Measurements from ENCODE around the gene HIPK4.
A peak's percentile ranks its signal among the peaks of the same experiment; 100 is the strongest.

The HIPK4 gene

DNA sequence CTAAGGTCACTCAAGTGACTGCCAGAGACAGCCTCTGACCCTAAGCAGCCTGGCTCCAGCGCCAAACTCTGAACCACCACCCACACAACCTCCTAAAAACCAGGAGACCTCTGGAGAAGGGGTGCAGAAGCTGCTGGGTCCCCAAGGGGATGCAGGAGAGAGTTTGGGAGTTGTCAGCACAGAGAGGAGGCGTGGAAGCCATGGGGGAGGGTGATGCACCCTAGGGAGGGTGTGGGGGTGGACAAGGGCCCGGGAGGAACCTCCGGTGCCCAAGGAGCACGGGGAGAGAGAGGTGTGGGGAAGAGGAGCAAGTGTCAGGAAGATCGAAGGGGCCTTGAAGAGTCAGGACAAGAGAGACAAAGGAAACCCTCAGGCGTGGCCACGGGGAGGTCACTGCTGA lies 2.1 kb upstream of the HIPK4 start:
- Histone ChIP-seq H2AFZ (ENCODE audit: low read depth, low read length) (no peak overlapping the region), H4K91ac (ENCODE audit: low read length) (no peak overlapping the region), H3K27me3 (ENCODE audit: control insufficient read depth in 1 of 2, insufficient read depth in 1 of 2, low read length in 2 of 2) (peaks cover 2 to 10% of the 10 kb centered on the region in 2 experiments), H2BK120ac (ENCODE audit: low read depth, low read length) (no peak overlapping the region), H3K4ac (ENCODE audit: low read depth in 1 of 2, low read length in 2 of 2) (no peak overlapping the region), H3K4me2 (ENCODE audit: low read length, poor library complexity, severe bottlenecking) (no peak overlapping the region), H2AK5ac (ENCODE audit: low read length, severe bottlenecking) (no peak overlapping the region), H4K8ac (ENCODE audit: low read length) (peak overlapping the region; percentile 7), H3K4me1 (ENCODE audit: control insufficient read depth, insufficient read depth, low read depth, low read length) (peaks cover 7% of the 10 kb centered on the region), H2BK15ac (ENCODE audit: low read depth, poor library complexity, severe bottlenecking) (no peak overlapping the region), H3K27ac (ENCODE audit: low read length, poor library complexity, severe bottlenecking) (no peak overlapping the region), H3K18ac (ENCODE audit: low read depth in 1 of 2, low read length in 2 of 2) (no peak overlapping the region), H3K9ac (ENCODE audit: low read length) (no peak overlapping the region), H2BK12ac (ENCODE audit: low read length in 2 of 2) (no peak overlapping the region), H2BK5ac (ENCODE audit: low read depth, low read length, poor library complexity, severe bottlenecking) (no peak overlapping the region), H3K9me3 (ENCODE audit: control insufficient read depth, low read length) (no peaks in the 10 kb centered on the region), H3K79me1 (replicated peaks; ENCODE audit: low read length, poor library complexity, severe bottlenecking) (no peaks in the 10 kb centered on the region), H3K14ac (ENCODE audit: low read length in 2 of 2) (no peak overlapping the region), H3K23ac (ENCODE audit: low read length in 2 of 2) (no peak overlapping the region), H3K36me3 (ENCODE audit: control insufficient read depth in 1 of 2, insufficient read depth in 2 of 2, low read depth in 1 of 2, low read length in 2 of 2) (peaks cover 0 to 2% of the 10 kb centered on the region in 2 experiments), H3K4me3 (ENCODE audit: insufficient read depth in 1 of 2, low read depth in 1 of 2, low read length in 2 of 2) (no peak overlapping the region)
- DNase-seq, result no peak
- WGBS, result 84% methylated on average over 8 of the region's 8 CpGs

DNA sequence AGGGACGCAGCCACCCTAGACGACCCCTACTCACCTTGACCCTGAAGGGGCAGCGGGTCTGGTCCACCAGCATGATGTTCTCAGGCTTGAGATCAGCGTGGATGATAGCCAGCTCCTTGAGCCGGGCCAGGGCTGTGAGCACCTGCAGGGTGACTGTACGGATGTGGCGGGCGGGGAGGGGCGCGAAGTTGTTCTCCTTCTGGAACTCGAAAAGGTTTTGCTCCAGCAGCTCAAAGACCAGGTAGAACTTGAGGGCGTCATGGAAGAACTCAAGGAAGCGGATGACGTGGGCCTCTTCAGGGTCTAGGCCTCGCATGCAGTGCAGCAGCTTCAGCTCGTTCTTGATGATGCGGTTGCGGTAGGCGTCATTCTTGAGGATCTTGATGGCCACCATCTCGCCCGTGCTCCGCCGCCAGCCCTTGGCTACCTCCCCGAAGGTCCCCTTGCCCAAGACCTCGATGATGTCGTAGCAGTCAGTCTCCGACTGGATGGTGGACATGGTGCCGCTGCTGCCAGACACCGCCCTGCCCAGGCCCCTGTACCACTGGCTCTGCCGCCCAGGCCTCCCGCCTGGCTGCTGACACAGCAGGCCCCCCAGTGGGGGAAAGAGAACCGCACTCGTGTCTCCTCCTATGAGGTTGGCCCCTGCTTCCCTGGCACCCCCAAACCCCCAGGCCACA lies 437 bp downstream of the HIPK4 start:
- H3K79me1 ChIP-seq (replicated peaks; ENCODE audit: low read length, poor library complexity, severe bottlenecking), result no peaks in the 10 kb centered on the region
- H3K9ac ChIP-seq (ENCODE audit: low read length), result no peak overlapping the region
- H4K91ac ChIP-seq (ENCODE audit: low read length), result peak overlapping the region; percentile 35
- H3K27me3 ChIP-seq (ENCODE audit: control insufficient read depth in 1 of 2, insufficient read depth in 1 of 2, low read length in 2 of 2), result peaks cover 0 to 5% of the 10 kb centered on the region in 2 experiments
- no peak overlapping the region for H2BK5ac ChIP-seq (ENCODE audit: low read depth, low read length, poor library complexity, severe bottlenecking)
- no peak overlapping the region for H3K23ac ChIP-seq (ENCODE audit: low read length in 2 of 2)
- WGBS, result 97% methylated on average over 32 of the region's 33 CpGs
- H3K9me3 ChIP-seq (ENCODE audit: control insufficient read depth, low read length), result no peaks in the 10 kb centered on the region
- H3K4me3 ChIP-seq (ENCODE audit: insufficient read depth in 1 of 2, low read depth in 1 of 2, low read length in 2 of 2), result no peak overlapping the region
- no peak overlapping the region for H3K4ac ChIP-seq (ENCODE audit: low read depth in 1 of 2, low read length in 2 of 2)
- H3K36me3 ChIP-seq (ENCODE audit: control insufficient read depth in 1 of 2, insufficient read depth in 2 of 2, low read depth in 1 of 2, low read length in 2 of 2), result peaks cover 0 to 2% of the 10 kb centered on the region in 2 experiments
- no peak overlapping the region for H2BK120ac ChIP-seq (ENCODE audit: low read depth, low read length)
- H3K4me1 ChIP-seq (ENCODE audit: control insufficient read depth, insufficient read depth, low read depth, low read length), result peaks cover under 1% of the 10 kb centered on the region
- no peak overlapping the region for H3K4me2 ChIP-seq (ENCODE audit: low read length, poor library complexity, severe bottlenecking)
- H4K8ac ChIP-seq (ENCODE audit: low read length), result no peak overlapping the region
- no peak for DNase-seq
- no peak overlapping the region for H2BK15ac ChIP-seq (ENCODE audit: low read depth, poor library complexity, severe bottlenecking)
- H3K18ac ChIP-seq (ENCODE audit: low read depth in 1 of 2, low read length in 2 of 2), result no peak overlapping the region
- no peak overlapping the region for H2BK12ac ChIP-seq (ENCODE audit: low read length in 2 of 2)
- no peak overlapping the region for H3K27ac ChIP-seq (ENCODE audit: low read length, poor library complexity, severe bottlenecking)
- H3K14ac ChIP-seq (ENCODE audit: low read length in 2 of 2), result no peak overlapping the region
- H2AFZ ChIP-seq (ENCODE audit: low read depth, low read length), result no peak overlapping the region
- H2AK5ac ChIP-seq (ENCODE audit: low read length, severe bottlenecking), result no peak overlapping the region

DNA sequence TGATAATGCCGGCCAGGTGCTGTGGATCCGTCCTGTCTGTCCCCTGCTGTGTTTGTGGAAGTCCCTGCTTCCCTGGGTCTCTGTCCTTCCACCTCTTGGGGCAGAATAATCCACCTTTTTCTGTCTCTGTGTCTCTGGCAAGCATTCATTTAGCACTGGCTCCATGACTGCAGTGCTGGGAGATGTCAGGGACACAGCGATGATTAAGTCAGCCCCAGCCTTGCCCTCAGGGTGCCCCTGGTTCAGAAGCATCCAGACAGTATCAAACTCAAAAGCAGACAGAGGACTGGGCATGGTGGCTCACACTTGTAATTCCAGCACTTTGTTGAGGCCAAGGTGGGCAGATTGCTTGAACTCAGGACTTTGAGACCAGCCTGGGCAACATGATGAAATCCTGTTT lies 1.5 kb downstream of the HIPK4 start:
- H3K4me3 ChIP-seq (ENCODE audit: insufficient read depth in 1 of 2, low read depth in 1 of 2, low read length in 2 of 2), result no peak overlapping the region
- no peak overlapping the region for H3K4ac ChIP-seq (ENCODE audit: low read depth in 1 of 2, low read length in 2 of 2)
- no peaks in the 10 kb centered on the region for H3K79me1 ChIP-seq (replicated peaks; ENCODE audit: low read length, poor library complexity, severe bottlenecking)
- H3K9me3 ChIP-seq (ENCODE audit: control insufficient read depth, low read length), result no peaks in the 10 kb centered on the region
- H2AFZ ChIP-seq (ENCODE audit: low read depth, low read length), result no peak overlapping the region
- no peak overlapping the region for H3K27ac ChIP-seq (ENCODE audit: low read length, poor library complexity, severe bottlenecking)
- no peak overlapping the region for H3K18ac ChIP-seq (ENCODE audit: low read depth in 1 of 2, low read length in 2 of 2)
- H2BK5ac ChIP-seq (ENCODE audit: low read depth, low read length, poor library complexity, severe bottlenecking), result no peak overlapping the region
- WGBS, result 80% methylated on average over 3 of the region's 3 CpGs
- peaks cover 0 to 5% of the 10 kb centered on the region in 2 experiments for H3K27me3 ChIP-seq (ENCODE audit: control insufficient read depth in 1 of 2, insufficient read depth in 1 of 2, low read length in 2 of 2)
- no peak overlapping the region for H2BK12ac ChIP-seq (ENCODE audit: low read length in 2 of 2)
- no peak overlapping the region for H4K91ac ChIP-seq (ENCODE audit: low read length)
- no peak overlapping the region for H3K23ac ChIP-seq (ENCODE audit: low read length in 2 of 2)
- no peak overlapping the region for H2BK120ac ChIP-seq (ENCODE audit: low read depth, low read length)
- peak overlapping the region in 1 of 2 experiments; percentile 1 for H3K14ac ChIP-seq (ENCODE audit: low read length in 2 of 2)
- DNase-seq, result no peak
- H2AK5ac ChIP-seq (ENCODE audit: low read length, severe bottlenecking), result no peak overlapping the region
- no peak overlapping the region for H3K4me2 ChIP-seq (ENCODE audit: low read length, poor library complexity, severe bottlenecking)
- H3K4me1 ChIP-seq (ENCODE audit: control insufficient read depth, insufficient read depth, low read depth, low read length), result peaks cover 3% of the 10 kb centered on the region
- H3K36me3 ChIP-seq (ENCODE audit: control insufficient read depth in 1 of 2, insufficient read depth in 2 of 2, low read depth in 1 of 2, low read length in 2 of 2), result peaks cover 0 to 2% of the 10 kb centered on the region in 2 experiments
- H3K9ac ChIP-seq (ENCODE audit: low read length), result no peak overlapping the region
- no peak overlapping the region for H2BK15ac ChIP-seq (ENCODE audit: low read depth, poor library complexity, severe bottlenecking)
- H4K8ac ChIP-seq (ENCODE audit: low read length), result no peak overlapping the region

DNA sequence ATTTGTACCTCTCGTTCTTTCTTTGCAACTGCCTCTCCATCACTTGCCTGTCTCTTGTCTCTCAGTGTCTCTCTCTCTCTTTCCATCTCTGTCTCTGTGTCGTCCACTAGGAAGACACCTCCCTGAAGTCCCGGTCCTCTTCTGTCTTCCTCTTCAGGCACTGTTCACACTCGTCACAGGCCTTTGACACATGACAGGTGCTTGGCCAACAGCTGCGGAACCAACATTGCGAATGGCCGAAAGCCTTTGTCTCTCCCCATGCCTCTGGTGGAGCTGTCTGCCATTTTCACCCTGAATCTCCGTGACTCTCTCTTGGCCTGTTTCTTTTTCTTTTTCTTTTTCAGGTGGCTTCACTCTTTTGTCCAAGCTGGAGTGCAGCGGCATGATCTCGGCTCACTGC lies 2.8 kb downstream of the HIPK4 start:
- no peak overlapping the region for H2BK120ac ChIP-seq (ENCODE audit: low read depth, low read length)
- H2AK5ac ChIP-seq (ENCODE audit: low read length, severe bottlenecking), result no peak overlapping the region
- no peak for DNase-seq
- no peak overlapping the region for H2AFZ ChIP-seq (ENCODE audit: low read depth, low read length)
- H3K79me1 ChIP-seq (replicated peaks; ENCODE audit: low read length, poor library complexity, severe bottlenecking), result no peaks in the 10 kb centered on the region
- no peak overlapping the region for H4K91ac ChIP-seq (ENCODE audit: low read length)
- H3K9me3 ChIP-seq (ENCODE audit: control insufficient read depth, low read length), result no peaks in the 10 kb centered on the region
- H3K4me3 ChIP-seq (ENCODE audit: insufficient read depth in 1 of 2, low read depth in 1 of 2, low read length in 2 of 2), result no peak overlapping the region
- no peak overlapping the region for H3K23ac ChIP-seq (ENCODE audit: low read length in 2 of 2)
- H3K27me3 ChIP-seq (ENCODE audit: control insufficient read depth in 1 of 2, insufficient read depth in 1 of 2, low read length in 2 of 2), result peaks cover 0 to 5% of the 10 kb centered on the region in 2 experiments
- no peak overlapping the region for H3K4me2 ChIP-seq (ENCODE audit: low read length, poor library complexity, severe bottlenecking)
- H2BK15ac ChIP-seq (ENCODE audit: low read depth, poor library complexity, severe bottlenecking), result no peak overlapping the region
- WGBS, result 93% methylated on average over 10 of the region's 10 CpGs
- no peak overlapping the region for H3K9ac ChIP-seq (ENCODE audit: low read length)
- H3K4me1 ChIP-seq (ENCODE audit: control insufficient read depth, insufficient read depth, low read depth, low read length), result peaks cover 3% of the 10 kb centered on the region
- H3K36me3 ChIP-seq (ENCODE audit: control insufficient read depth in 1 of 2, insufficient read depth in 2 of 2, low read depth in 1 of 2, low read length in 2 of 2), result peaks cover 0 to under 1% of the 10 kb centered on the region in 2 experiments
- H4K8ac ChIP-seq (ENCODE audit: low read length), result no peak overlapping the region
- no peak overlapping the region for H2BK5ac ChIP-seq (ENCODE audit: low read depth, low read length, poor library complexity, severe bottlenecking)
- H3K4ac ChIP-seq (ENCODE audit: low read depth in 1 of 2, low read length in 2 of 2), result no peak overlapping the region
- no peak overlapping the region for H3K18ac ChIP-seq (ENCODE audit: low read depth in 1 of 2, low read length in 2 of 2)
- no peak overlapping the region for H3K14ac ChIP-seq (ENCODE audit: low read length in 2 of 2)
- H3K27ac ChIP-seq (ENCODE audit: low read length, poor library complexity, severe bottlenecking), result no peak overlapping the region
- H2BK12ac ChIP-seq (ENCODE audit: low read length in 2 of 2), result no peak overlapping the region

Data from mesenchymal stem cell (in vitro differentiated cells and primary cell).